ENCODE results near the gene PHACTR2. TPM values are rescaled to one million over a fixed set of nuclear protein-coding genes. Genes with fewer than 3 reads are reported as not detected.
"Not testable (repeated sequence)": the region's sequence is repeated elsewhere in the genome, so short reads cannot be mapped to it uniquely, and the experiment has no call there.

Gene PHACTR2
- total RNA-seq, 1 donor from 2014 or later = 44.7 TPM

DNA sequence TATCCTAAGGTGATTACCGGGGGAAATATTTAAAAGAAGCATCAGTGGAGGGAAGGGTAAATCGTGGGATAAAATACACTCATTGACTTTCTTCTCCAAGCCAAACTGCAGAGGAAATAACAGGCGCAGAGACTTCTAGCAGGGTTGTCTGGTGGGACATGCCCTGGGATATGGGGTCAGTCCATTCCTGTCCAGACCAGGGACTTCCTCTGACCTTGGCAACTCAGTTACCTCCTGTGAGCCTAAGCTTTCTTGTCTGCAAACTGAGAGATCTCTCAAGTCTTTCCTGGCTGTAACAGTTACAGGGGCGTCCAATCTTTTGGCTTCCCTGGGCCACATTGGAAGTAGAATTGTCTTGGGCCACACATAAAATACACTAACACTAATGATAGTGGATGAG, 21.7 kb upstream of the PHACTR2 start:
- H4K20me1 ChIP-seq (ENCODE audit: insufficient read depth, low read length) = no peaks in the 10 kb centered on the region
- no peak overlapping the region for H3K4me3 ChIP-seq (ENCODE audit: insufficient read depth, low read depth, low read length)
- H3K4me1 ChIP-seq (ENCODE audit: insufficient read depth, low read length) = no peaks in the 10 kb centered on the region
- no peak for TF ChIP-seq EZH2 (IDR thresholded peaks at IDR 0.05; ENCODE audit: insufficient read depth, low read length)
- TF ChIP-seq, protein P1, sequence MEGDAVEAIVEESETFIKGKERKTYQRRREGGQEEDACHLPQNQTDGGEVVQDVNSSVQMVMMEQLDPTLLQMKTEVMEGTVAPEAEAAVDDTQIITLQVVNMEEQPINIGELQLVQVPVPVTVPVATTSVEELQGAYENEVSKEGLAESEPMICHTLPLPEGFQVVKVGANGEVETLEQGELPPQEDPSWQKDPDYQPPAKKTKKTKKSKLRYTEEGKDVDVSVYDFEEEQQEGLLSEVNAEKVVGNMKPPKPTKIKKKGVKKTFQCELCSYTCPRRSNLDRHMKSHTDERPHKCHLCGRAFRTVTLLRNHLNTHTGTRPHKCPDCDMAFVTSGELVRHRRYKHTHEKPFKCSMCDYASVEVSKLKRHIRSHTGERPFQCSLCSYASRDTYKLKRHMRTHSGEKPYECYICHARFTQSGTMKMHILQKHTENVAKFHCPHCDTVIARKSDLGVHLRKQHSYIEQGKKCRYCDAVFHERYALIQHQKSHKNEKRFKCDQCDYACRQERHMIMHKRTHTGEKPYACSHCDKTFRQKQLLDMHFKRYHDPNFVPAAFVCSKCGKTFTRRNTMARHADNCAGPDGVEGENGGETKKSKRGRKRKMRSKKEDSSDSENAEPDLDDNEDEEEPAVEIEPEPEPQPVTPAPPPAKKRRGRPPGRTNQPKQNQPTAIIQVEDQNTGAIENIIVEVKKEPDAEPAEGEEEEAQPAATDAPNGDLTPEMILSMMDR (IDR thresholded peaks at IDR 0.05; ENCODE audit: insufficient read depth, low read depth, low read length) = no peak
- no peaks in the 10 kb centered on the region for H3K27me3 Mint-ChIP-seq (ENCODE audit: low read depth, unreplicated experiment)
- FAIRE-seq = no peak
- peaks cover 7% of the 10 kb centered on the region for H3K9me3 Mint-ChIP-seq (ENCODE audit: unreplicated experiment)
- H3K27ac Mint-ChIP-seq (ENCODE audit: unreplicated experiment) = no peak overlapping the region
- H3K36me3 Mint-ChIP-seq (ENCODE audit: low read depth, unreplicated experiment) = no peaks in the 10 kb centered on the region
- H3K9me3 ChIP-seq (ENCODE audit: insufficient read depth, low read depth, low read length) = peaks cover 4% of the 10 kb centered on the region
- H3K4me3 Mint-ChIP-seq (ENCODE audit: unreplicated experiment) = no peak overlapping the region
- H3K27ac ChIP-seq (ENCODE audit: low read depth, low read length) = no peak overlapping the region
- H3K27me3 ChIP-seq (ENCODE audit: insufficient read depth, low read length) = no peaks in the 10 kb centered on the region
- no peaks in the 10 kb centered on the region for H3K4me1 Mint-ChIP-seq (ENCODE audit: low read depth, unreplicated experiment)
- H3K4me2 ChIP-seq (ENCODE audit: low read length) = no peak overlapping the region
- no peak overlapping the region for H2AFZ ChIP-seq (ENCODE audit: low read depth, low read length)
- H3K36me3 ChIP-seq (ENCODE audit: insufficient read depth, low read length) = no peaks in the 10 kb centered on the region
- H3K79me2 ChIP-seq (ENCODE audit: insufficient read depth, low read length) = no peaks in the 10 kb centered on the region
- H3K9ac ChIP-seq (ENCODE audit: low read length) = no peak overlapping the region
- DNase-seq (ENCODE audit: low read depth) = no peak

DNA sequence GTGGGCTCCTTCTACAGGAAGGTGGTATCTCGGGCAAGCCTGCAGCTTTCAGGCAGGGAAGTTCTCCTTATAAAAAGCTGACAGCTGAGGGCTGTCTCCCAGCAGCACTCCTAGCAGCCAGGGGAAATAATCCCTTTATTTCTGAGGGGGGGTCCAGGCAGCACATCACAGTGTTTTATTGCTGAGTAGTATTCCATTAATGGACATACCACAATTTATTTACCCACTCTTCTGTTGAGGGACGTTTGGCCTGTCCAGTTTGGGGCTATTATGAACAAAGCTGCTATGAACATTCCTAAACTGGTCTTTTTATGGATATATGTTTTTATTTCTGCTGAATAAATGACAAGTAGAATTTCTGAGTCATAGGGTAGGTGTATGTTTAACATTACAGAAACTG, 20.0 kb upstream of the PHACTR2 start:
- Histone ChIP-seq H3K4me2 (ENCODE audit: low read length) (no peak overlapping the region), H3K4me3 (ENCODE audit: insufficient read depth, low read depth, low read length) (no peak overlapping the region), H3K4me1 (ENCODE audit: insufficient read depth, low read length) (no peaks in the 10 kb centered on the region), H3K9ac (ENCODE audit: low read length) (no peak overlapping the region), H3K27me3 (ENCODE audit: insufficient read depth, low read length) (no peaks in the 10 kb centered on the region), H3K9me3 (ENCODE audit: insufficient read depth, low read depth, low read length) (peaks cover 4% of the 10 kb centered on the region), H3K36me3 (ENCODE audit: insufficient read depth, low read length) (no peaks in the 10 kb centered on the region), H4K20me1 (ENCODE audit: insufficient read depth, low read length) (no peaks in the 10 kb centered on the region), H3K79me2 (ENCODE audit: insufficient read depth, low read length) (no peaks in the 10 kb centered on the region), H3K27ac (ENCODE audit: low read depth, low read length) (no peak overlapping the region), H2AFZ (ENCODE audit: low read depth, low read length) (no peak overlapping the region)
- Mint-ChIP-seq H3K27ac (ENCODE audit: unreplicated experiment) (no peak overlapping the region), H3K4me1 (ENCODE audit: low read depth, unreplicated experiment) (no peaks in the 10 kb centered on the region), H3K4me3 (ENCODE audit: unreplicated experiment) (no peak overlapping the region), H3K9me3 (ENCODE audit: unreplicated experiment) (peaks cover 6% of the 10 kb centered on the region), H3K27me3 (ENCODE audit: low read depth, unreplicated experiment) (no peaks in the 10 kb centered on the region), H3K36me3 (ENCODE audit: low read depth, unreplicated experiment) (no peaks in the 10 kb centered on the region)
- DNase-seq (ENCODE audit: low read depth) (no peak), FAIRE-seq (no peak)
- TF ChIP-seq, protein P1 (IDR thresholded peaks at IDR 0.05; ENCODE audit: insufficient read depth, low read depth, low read length) = no peak
- TF ChIP-seq EZH2 (IDR thresholded peaks at IDR 0.05; ENCODE audit: insufficient read depth, low read length) = no peak

DNA sequence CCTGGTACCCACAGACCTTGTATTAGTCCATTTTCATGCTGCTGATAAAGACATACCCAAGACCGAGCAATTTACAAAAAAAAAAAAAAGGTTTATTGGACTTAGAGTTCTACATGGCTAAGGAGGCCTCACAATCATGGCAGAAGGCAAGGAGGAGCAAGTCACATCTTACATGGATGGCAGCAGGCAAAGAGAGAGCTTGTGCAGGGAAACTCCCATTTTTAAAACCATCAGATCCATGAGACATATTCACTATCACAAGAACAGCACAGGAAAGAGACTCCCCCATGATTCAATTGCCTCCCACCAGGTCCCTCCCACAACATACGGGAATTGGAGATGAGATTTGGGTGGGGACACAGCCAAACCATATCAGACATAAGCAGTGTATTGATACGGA, 17.6 kb upstream of the PHACTR2 start:
- not testable (repeated sequence) for H3K36me3 Mint-ChIP-seq (ENCODE audit: low read depth, unreplicated experiment); H3K4me2 ChIP-seq (ENCODE audit: low read length); DNase-seq (ENCODE audit: low read depth); FAIRE-seq; H2AFZ ChIP-seq (ENCODE audit: low read depth, low read length); H3K9ac ChIP-seq (ENCODE audit: low read length); H3K27ac ChIP-seq (ENCODE audit: low read depth, low read length); H3K4me1 ChIP-seq (ENCODE audit: insufficient read depth, low read length); H3K9me3 Mint-ChIP-seq (ENCODE audit: unreplicated experiment); H3K4me3 ChIP-seq (ENCODE audit: insufficient read depth, low read depth, low read length); H3K27me3 ChIP-seq (ENCODE audit: insufficient read depth, low read length); H3K4me1 Mint-ChIP-seq (ENCODE audit: low read depth, unreplicated experiment); H3K27me3 Mint-ChIP-seq (ENCODE audit: low read depth, unreplicated experiment); H3K36me3 ChIP-seq (ENCODE audit: insufficient read depth, low read length); H3K27ac Mint-ChIP-seq (ENCODE audit: unreplicated experiment); H4K20me1 ChIP-seq (ENCODE audit: insufficient read depth, low read length); H3K4me3 Mint-ChIP-seq (ENCODE audit: unreplicated experiment); H3K9me3 ChIP-seq (ENCODE audit: insufficient read depth, low read depth, low read length); H3K79me2 ChIP-seq (ENCODE audit: insufficient read depth, low read length)

Data from astrocyte (in vitro differentiated cells and primary cell).